Germinal center (tissue), 1 donor: ENCODE results near the gene TNS3.

Experiments used
- DNase-seq: peaks from one replicate; pipeline ENCODE4 v3.0.0; 2012; ENCODE audit warnings: mixed read lengths, low spot score

TNS3 gene

DNA sequence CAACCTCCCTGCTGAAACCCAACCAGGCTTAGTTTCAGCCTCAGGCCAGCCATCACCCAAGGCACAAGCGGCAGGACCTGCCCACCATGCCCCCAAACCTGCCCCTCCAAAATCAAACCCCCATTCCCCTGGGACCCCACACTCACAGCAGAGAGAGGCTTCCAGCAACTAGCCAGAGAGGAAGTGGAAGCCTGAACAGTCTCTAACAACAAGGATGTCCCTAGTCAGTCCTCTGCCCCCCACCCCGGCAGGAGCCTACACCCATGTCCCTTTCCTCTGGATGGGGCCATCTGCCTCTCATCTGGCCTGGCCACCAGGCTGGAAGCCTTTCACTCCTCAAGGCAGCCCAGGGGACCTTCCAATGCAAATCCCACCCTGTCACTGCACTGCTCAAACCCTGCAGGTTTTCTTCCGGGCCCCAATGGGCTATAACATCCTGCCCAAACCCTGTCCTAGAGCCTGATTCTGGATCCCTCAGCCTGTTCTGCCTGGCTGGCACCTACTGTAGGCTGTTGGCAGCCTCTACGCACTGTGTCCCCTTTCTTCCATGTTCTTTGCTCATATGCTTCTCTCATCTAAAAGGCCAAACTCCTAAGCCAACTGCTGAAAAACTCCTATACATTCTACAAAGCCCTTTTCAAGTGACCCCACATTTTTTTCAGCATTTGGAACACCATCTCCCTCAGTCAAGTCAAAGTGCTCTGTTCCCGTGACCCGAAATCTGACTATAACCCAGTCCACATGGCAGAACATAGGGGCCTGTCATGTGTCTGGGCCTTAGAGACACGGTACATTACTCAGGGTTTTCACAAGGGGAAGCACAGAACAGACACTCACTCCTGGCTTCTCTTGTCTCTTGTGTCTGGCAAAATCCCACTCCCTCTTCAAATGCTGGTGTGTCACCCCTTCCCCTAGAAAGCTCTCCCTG is 253.3 kb downstream of the TNS3 start:
- DNase-seq, result no peak

- no peak for DNase-seq
Observed at GRCh38 chr7:47327698-47328391, 254.1 kb downstream of the TNS3 start.

DNA sequence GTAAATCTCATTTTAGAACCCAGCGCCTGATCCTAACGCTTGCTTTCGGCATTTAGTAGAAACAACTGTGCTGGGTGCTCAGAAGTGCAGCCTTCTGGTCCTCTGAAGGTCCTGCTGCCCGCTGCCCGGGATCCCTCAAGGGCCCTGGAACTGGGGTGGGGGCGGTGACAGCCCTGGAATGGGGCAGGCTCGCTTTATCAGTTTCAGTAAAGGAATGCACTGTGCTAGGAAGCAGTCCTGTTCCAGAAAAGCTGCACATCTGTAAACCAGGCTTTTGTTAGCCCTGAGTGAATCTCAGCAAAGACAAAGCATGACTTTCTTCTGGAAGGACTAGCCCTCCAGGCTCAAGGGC is 254.6 kb downstream of the TNS3 start:
- no peak for DNase-seq

DNA sequence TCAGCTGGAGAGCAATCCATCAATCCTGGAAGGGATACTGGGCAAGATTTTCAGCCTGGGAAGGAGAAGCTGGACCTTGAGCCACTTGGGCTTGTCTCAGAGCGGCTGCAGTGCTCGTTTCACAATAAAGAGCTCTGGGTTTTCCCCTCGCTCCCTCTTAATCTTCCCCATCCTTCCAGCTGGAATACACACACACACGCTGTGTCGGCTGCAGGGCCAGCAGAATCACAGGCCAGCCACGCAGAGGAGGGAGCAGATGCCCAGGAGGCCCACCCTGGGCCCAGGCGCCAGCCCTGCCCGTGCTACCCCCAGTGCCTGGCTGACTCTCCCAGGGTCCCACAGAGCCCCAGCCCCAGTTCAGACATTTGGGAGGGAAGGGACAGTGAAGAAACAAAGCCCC is 255.1 kb downstream of the TNS3 start:
- no peak for DNase-seq

DNA sequence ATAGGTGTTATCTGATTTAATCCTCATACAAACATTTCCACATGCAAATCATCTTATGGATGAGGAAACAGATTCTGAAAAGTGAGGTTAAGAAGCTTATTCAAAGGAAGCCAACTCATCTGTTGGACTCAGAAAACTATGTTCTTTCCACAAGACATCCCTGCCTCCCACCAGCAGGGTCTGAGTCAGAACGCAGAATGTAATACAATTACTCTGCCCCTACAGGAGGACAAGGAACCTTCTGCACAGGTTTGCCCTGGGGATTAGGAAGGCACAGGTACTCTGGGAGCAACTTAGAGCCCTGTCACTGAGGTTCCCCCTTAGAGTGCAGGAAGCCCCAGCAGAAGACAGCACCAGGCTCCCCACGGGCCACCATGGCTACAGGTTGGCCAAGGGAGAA is 255.7 kb downstream of the TNS3 start:
- no peak for DNase-seq

GRCh38 chr7:47325337-47325736 is 256.6 kb downstream of the TNS3 start:
- no peak for DNase-seq

DNA sequence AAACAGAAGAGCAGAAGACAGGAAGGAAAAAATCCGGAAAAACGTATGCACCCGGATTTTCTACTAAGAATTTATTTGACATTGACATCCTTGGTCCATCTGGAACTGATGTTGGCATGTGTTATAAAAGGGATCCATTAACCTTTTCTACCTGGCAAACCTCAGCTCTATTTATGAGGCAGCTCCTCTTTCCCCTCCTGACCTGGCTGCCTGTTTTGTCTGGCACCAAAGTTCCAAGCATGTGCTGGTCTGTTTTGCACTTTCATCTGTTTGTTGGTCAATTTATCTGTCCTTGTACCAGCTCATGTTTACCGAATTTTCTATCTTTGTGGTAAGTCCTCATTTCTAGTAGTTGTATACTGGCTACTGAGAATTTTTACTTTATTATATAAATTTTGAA is 258.0 kb downstream of the TNS3 start:
- DNase-seq, result no peak

GRCh38 chr7:47322731-47323130 is 259.2 kb downstream of the TNS3 start:
- no peak for DNase-seq

- no peak for DNase-seq
Observed at GRCh38 chr7:47320296-47320695, 261.6 kb downstream of the TNS3 start.

DNA sequence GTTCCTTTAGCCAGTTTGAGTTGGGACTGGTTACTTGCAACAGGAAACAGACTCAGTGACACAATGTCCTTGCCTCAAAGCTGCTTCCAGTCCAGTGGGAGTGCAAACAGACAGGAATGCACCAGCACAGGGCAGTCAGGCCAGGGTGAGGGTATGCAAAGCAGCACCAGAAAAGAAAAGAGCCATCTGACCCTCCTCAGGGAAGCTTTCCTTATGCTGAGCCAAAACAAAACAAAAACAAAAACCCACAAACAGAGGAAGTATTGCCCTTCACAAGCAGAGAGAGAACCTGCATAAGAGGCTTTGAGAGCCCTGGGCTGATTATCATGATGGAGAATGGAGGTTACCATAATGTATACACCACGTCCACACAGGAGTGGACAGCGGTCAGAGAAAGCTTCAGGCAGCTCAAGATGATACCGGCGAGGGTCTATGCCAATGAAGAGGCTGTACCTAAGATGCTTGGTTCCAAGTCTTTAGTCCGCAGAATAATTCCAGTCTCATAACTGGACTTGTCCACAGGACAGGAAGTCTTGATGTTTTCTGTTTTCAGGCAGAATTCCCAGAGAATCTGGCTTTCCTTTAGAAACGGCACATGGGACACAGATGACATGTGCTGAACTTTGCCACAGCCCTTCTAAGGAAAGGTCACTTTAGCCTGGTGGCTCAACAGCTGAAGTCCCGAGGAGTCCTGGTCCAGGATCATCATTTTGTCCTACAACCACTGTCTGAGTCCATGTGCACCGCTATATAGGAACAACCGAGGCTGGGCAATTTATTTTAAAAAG is 263.3 kb downstream of the TNS3 start:
- DNase-seq, result no peak

DNA sequence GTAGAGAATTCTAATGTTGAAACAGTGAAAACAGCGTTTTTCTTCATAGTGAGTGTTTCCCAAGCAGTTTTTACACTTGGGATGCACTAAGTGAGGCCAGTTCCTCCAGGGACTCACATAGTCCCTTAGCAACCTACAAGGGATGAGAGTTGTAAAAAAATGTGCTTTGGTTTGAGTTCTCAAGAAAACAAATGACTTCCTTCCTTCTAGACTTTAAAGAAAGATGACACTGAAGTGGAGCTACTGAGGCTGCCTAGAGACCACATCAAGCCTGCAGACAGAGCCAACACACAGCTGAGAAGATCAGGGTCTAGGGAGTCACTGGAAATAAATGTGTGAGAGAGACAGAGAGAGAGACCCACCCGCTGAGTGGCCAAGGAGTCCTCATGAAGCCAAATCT is 264.4 kb downstream of the TNS3 start:
- DNase-seq, result no peak

DNA sequence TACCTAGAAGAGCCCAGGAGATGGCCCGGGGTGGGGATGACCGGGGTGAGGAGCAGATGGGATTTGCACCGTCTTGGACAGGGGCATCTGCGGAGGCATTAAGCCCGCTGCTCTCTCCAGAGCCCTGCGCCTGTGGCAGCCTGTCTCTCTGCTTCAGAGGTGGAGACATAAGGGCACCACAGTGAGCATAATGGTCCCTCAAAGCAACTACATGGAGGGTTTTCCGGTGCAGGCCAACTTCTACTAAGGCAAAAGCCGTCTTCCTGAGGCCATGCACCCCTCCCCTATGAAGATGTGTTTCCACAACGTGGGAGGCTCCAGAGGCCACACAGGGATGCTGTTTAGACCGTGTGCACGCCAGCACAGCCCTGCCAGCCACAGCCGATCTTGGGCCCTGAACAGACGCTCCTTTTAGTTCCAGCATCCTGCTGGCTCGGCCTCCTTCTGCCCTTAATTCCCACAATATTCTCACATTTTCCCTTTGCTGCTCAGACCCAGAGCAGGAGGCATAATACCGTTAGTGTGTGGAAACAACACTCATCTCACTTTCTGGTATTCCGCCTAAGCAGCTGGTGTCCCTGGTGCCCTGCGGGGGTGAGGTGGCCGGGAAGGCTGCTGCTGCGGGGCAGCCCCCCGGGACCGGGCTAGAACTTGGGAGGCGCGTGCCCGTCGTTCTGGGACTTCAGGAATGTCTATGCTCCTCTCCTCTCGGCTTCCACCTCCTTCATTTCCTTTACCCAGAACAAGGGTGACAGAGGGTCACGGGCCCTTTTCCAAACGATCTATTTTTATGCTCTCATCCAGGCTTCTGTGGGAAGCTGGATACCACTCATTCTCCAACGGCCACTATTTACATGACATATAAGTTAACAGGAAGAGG is 266.9 kb downstream of the TNS3 start:
- no peak for DNase-seq

GRCh38 chr7:47314248-47314647 is 267.7 kb downstream of the TNS3 start:
- no peak for DNase-seq

DNA sequence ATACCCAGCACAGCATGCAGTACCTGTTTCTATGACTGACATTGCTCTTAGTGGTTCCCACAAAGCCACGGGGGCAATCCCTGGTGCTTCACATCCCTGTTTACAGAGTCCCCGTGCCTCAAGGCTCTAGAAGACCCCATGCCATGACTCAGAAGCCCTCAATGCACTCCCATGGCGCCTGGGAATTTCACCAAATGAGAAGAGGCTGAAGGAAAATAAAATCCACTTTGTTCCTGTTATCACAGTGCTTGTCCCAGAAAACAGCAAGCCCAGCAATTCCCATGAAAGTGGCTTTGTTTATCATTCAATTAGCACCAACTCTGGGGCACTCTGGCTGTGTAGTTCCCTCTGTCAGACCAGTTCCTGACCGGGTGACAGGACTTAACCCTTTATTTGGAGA is 268.3 kb downstream of the TNS3 start:
- no peak for DNase-seq

DNA sequence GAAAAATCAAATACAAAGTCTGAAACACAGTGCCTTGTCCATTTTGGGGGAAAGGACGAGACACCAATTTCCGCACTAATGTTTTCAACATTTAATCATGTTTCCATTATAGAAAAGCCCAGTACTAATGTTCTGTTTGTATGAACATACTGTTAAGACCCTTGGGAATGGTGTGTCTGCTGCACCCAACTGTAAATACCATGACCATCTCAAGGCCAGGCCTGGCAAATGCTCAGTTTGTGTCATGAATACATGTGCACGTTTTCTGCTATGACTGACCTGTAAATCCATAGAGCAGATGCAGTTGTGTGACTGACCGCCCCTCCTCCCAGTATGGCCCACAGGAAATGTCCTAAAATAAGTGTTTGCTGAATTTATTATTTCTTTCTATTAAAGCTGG is 270.0 kb downstream of the TNS3 start:
- no peak for DNase-seq

- DNase-seq, result no peak
Observed at GRCh38 chr7:47310020-47310419, 271.9 kb downstream of the TNS3 start.

DNA sequence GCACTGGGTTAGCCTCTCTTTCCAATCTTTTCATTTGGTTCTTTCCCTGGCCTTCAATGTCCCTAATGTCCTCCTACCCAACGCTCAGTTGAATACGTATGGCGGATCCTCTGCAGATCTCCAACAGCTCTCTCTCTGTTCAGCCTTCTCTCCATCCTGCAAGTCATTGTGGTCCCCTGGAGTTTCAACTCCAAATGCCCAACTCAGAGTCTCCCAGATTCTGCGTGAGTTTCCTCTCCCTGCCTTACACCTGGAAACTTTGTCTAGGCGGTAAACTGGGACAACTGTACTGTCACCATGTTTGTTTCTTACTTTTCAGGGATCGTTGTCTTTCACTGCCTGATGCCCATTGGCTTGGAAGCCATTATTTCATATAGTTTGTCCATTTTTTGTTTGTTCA is 273.1 kb downstream of the TNS3 start:
- no peak for DNase-seq

DNA sequence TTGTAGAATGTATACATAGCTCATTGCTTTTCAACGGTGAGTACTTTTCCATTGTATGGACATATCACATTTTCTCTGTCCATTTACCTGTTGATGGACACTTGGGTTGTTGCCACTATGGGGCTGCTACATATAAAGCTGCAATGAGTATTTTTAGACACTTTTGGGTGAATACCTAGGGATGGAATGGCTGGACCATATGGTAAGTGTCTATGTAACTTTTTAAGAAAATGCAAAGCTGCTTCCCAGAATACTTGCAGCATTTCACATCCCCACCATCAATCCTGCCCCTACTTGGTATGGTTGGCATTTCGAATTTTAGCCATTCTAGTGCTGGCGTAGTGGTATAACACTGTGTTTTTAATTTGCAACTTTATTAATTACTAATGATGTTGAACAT is 274.6 kb downstream of the TNS3 start:
- DNase-seq, result no peak

GRCh38 chr7:47304727-47305719 is 276.9 kb downstream of the TNS3 start:
- DNase-seq, result no peak

DNA sequence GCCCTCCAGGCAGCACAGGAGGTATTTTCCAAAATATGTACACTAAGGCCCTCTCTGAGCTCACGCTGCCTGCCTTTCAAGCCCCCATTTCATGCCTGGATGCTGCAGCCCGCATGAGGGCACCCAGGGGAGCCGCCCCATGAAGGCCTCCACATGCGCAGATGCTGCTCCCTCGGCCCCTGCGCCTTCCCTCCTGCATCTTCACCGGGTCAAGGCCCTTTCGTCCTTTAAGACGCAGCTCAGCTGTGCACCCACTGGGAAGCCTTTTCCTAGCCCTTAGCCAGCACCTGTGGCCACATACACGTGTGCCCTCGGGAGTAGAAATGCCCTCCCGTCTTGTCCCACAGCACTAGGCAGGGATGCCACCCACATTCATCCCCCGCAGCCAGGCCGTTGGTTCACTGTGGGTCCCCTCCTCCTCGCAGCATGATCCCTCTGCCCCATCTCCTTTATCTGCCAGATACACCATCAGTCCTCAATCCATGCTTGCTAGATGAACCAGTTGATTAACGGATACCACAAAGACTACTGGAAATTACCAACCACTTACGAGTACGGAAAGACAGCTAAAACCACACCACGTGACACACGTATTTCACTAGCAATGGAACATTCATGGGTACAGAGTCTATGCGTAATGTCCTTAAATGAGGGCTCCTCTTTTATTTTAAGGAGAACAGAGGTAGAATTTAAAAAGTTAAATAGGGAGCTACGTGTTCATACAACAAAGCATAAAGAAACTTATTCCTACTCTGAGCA is 278.0 kb downstream of the TNS3 start:
- DNase-seq, result no peak
